ENCODE measurements around the gene FOLR1.

The FOLR1 gene

GRCh38 chr11:72232260-72233055 is 40.5 kb downstream of the FOLR1 start:
- Mint-ChIP-seq H3K4me1 (peaks cover 23 to 37% of the 10 kb centered on the region in 2 donors), H3K4me3 (no peak overlapping the region), H3K27ac (peak overlapping the region; percentile 63), H3K27me3 (no peaks in the 10 kb centered on the region), H3K9me3 (no peaks in the 10 kb centered on the region), H3K36me3 (peaks cover 62 to 75% of the 10 kb centered on the region in 2 donors)
- DNase-seq (no peak), ATAC-seq (replicated peaks) (no peak)

GRCh38 chr11:72233056-72233772 is 41.3 kb downstream of the FOLR1 start:
- ATAC-seq (replicated peaks): no peak
- no peaks in the 10 kb centered on the region for H3K9me3 Mint-ChIP-seq
- no peak for DNase-seq
- H3K27ac Mint-ChIP-seq: peak overlapping the region; percentile 81
- H3K4me1 Mint-ChIP-seq: peaks cover 23 to 37% of the 10 kb centered on the region in 2 donors
- H3K36me3 Mint-ChIP-seq: peaks cover 65 to 72% of the 10 kb centered on the region in 2 donors
- H3K27me3 Mint-ChIP-seq: no peaks in the 10 kb centered on the region
- no peak overlapping the region for H3K4me3 Mint-ChIP-seq

- H3K4me1 Mint-ChIP-seq: peaks cover 23 to 40% of the 10 kb centered on the region in 2 donors
- peaks cover 63 to 65% of the 10 kb centered on the region in 2 donors for H3K36me3 Mint-ChIP-seq
- H3K27ac Mint-ChIP-seq: peak overlapping the region; percentile 81
- DNase-seq (no peak), ATAC-seq (replicated peaks) (no peak)
- no peak overlapping the region for H3K4me3 Mint-ChIP-seq
- H3K27me3 Mint-ChIP-seq: peaks cover 2% of the 10 kb centered on the region in 2 donors
- H3K9me3 Mint-ChIP-seq: no peaks in the 10 kb centered on the region
Measured at GRCh38 chr11:72233773-72234513, 42.0 kb downstream of the FOLR1 start.

- H3K27ac Mint-ChIP-seq: peak overlapping the region; percentile 1
- H3K4me3 Mint-ChIP-seq: no peak overlapping the region
- peaks cover 7 to 8% of the 10 kb centered on the region in 2 donors for H3K27me3 Mint-ChIP-seq
- peaks cover 59 to 60% of the 10 kb centered on the region in 2 donors for H3K36me3 Mint-ChIP-seq
- ATAC-seq (replicated peaks): no peak
- H3K4me1 Mint-ChIP-seq: peaks cover 26 to 45% of the 10 kb centered on the region in 2 donors
- no peaks in the 10 kb centered on the region for H3K9me3 Mint-ChIP-seq
- no peak for DNase-seq
Measured at GRCh38 chr11:72234514-72234830, 42.5 kb downstream of the FOLR1 start.

- ATAC-seq (replicated peaks) (no peak), DNase-seq (no peak)
- H3K27me3 Mint-ChIP-seq: peaks cover 8 to 10% of the 10 kb centered on the region in 2 donors
- no peak overlapping the region for H3K27ac Mint-ChIP-seq
- peaks cover 27 to 47% of the 10 kb centered on the region in 2 donors for H3K4me1 Mint-ChIP-seq
- no peak overlapping the region for H3K4me3 Mint-ChIP-seq
- H3K36me3 Mint-ChIP-seq: peaks cover 57 to 59% of the 10 kb centered on the region in 2 donors
- no peaks in the 10 kb centered on the region for H3K9me3 Mint-ChIP-seq
Measured at GRCh38 chr11:72234920-72235319, 43.0 kb downstream of the FOLR1 start.

- peaks cover 12 to 14% of the 10 kb centered on the region in 2 donors for H3K27me3 Mint-ChIP-seq
- peaks cover 30 to 51% of the 10 kb centered on the region in 2 donors for H3K4me1 Mint-ChIP-seq
- no peaks in the 10 kb centered on the region for H3K9me3 Mint-ChIP-seq
- H3K4me3 Mint-ChIP-seq: no peak overlapping the region
- no peak for ATAC-seq (replicated peaks)
- no peak for DNase-seq
- H3K36me3 Mint-ChIP-seq: peaks cover 54 to 56% of the 10 kb centered on the region in 2 donors
- peak overlapping the region; percentile 20 for H3K27ac Mint-ChIP-seq
Measured at GRCh38 chr11:72235351-72236057, 43.6 kb downstream of the FOLR1 start.

GRCh38 chr11:72236083-72236697 is 44.2 kb downstream of the FOLR1 start:
- Mint-ChIP-seq H3K9me3 (no peaks in the 10 kb centered on the region), H3K27ac (peak overlapping the region; percentile 31), H3K4me1 (peaks cover 35 to 58% of the 10 kb centered on the region in 2 donors), H3K4me3 (no peak overlapping the region), H3K27me3 (peaks cover 18 to 21% of the 10 kb centered on the region in 2 donors), H3K36me3 (peaks cover 51 to 53% of the 10 kb centered on the region in 2 donors)
- DNase-seq (no peak), ATAC-seq (replicated peaks) (no peak)

- peaks cover 35 to 63% of the 10 kb centered on the region in 2 donors for H3K4me1 Mint-ChIP-seq
- ATAC-seq (replicated peaks) (no peak), DNase-seq (no peak)
- H3K4me3 Mint-ChIP-seq: no peak overlapping the region
- no peaks in the 10 kb centered on the region for H3K9me3 Mint-ChIP-seq
- peaks cover 45 to 51% of the 10 kb centered on the region in 2 donors for H3K36me3 Mint-ChIP-seq
- H3K27ac Mint-ChIP-seq: no peak overlapping the region
- peaks cover 23 to 26% of the 10 kb centered on the region in 2 donors for H3K27me3 Mint-ChIP-seq
Measured at GRCh38 chr11:72236774-72237111, 44.8 kb downstream of the FOLR1 start.

GRCh38 chr11:72237112-72237931 is 45.4 kb downstream of the FOLR1 start:
- peaks cover 33 to 60% of the 10 kb centered on the region in 2 donors for H3K4me1 Mint-ChIP-seq
- H3K9me3 Mint-ChIP-seq: no peaks in the 10 kb centered on the region
- peaks cover 29 to 32% of the 10 kb centered on the region in 2 donors for H3K27me3 Mint-ChIP-seq
- no peak overlapping the region for H3K27ac Mint-ChIP-seq
- no peak overlapping the region for H3K4me3 Mint-ChIP-seq
- ATAC-seq (replicated peaks): no peak
- peaks cover 40 to 45% of the 10 kb centered on the region in 2 donors for H3K36me3 Mint-ChIP-seq
- no peak for DNase-seq

- DNase-seq: no peak
- Mint-ChIP-seq H3K27ac (no peak overlapping the region), H3K27me3 (peaks cover 36 to 39% of the 10 kb centered on the region in 2 donors), H3K4me3 (no peak overlapping the region), H3K4me1 (peaks cover 32 to 54% of the 10 kb centered on the region in 2 donors), H3K36me3 (peaks cover 32 to 38% of the 10 kb centered on the region in 2 donors), H3K9me3 (no peaks in the 10 kb centered on the region)
- peak; percentile 48 to 53 for ATAC-seq (replicated peaks)
Measured at GRCh38 chr11:72238040-72238450, 46.1 kb downstream of the FOLR1 start.

GRCh38 chr11:72238492-72239312 is 46.8 kb downstream of the FOLR1 start:
- ATAC-seq (replicated peaks) (no peak), DNase-seq (no peak)
- Mint-ChIP-seq H3K4me1 (peaks cover 30 to 53% of the 10 kb centered on the region in 2 donors), H3K4me3 (peak overlapping the region in 1 of 2 donors; percentile 8), H3K36me3 (peaks cover 31 to 33% of the 10 kb centered on the region in 2 donors), H3K27ac (no peak overlapping the region), H3K9me3 (no peaks in the 10 kb centered on the region), H3K27me3 (peaks cover 41 to 45% of the 10 kb centered on the region in 2 donors)

GRCh38 chr11:72239313-72239848 is 47.4 kb downstream of the FOLR1 start:
- DNase-seq: no peak
- Mint-ChIP-seq H3K27me3 (peaks cover 42 to 45% of the 10 kb centered on the region in 2 donors), H3K4me3 (peak overlapping the region; percentile 81 to 83), H3K9me3 (no peaks in the 10 kb centered on the region), H3K4me1 (peaks cover 24 to 46% of the 10 kb centered on the region in 2 donors), H3K36me3 (peaks cover 26 to 27% of the 10 kb centered on the region in 2 donors), H3K27ac (no peak overlapping the region)
- ATAC-seq (replicated peaks): peak; percentile 25 to 46
